DLD1 (cell line): ENCODE measurements around the gene TPRKB.
"Not testable (repeated sequence)": the region's sequence is repeated elsewhere in the genome, so short reads cannot be mapped to it uniquely, and the experiment has no call there.

Experiments used
- in situ Hi-C: cut with HindIII; loops from 2 replicates; pipeline ENCODE4 v1.10.0; 2017; ENCODE audit warnings: low sequenced_read_pairs

Gene TPRKB

GRCh38 chr2:73736855-73737779, at the start of gene TPRKB:
TSS of gene TPRKB (minus strand) at chr2:73737345. CDS start at chr2:73734569, 2,776 bp downstream.
- in situ Hi-C loops, result no loop called here

GRCh38 chr2:73783883-73784282, 46.7 kb upstream of the TPRKB start, which contains the start of gene C2orf78:
TSS of gene C2orf78 (plus strand) at chr2:73784183. CDS start at chr2:73784310, 127 bp downstream.
- in situ Hi-C loops, result not testable (repeated sequence)

GRCh38 chr2:73783402-73783801, 46.3 kb upstream of the TPRKB start:
- in situ Hi-C loops, result not testable (repeated sequence)

- in situ Hi-C loops, result no loop called here
Measured at GRCh38 chr2:73780237-73780582, 43.1 kb upstream of the TPRKB start.

- in situ Hi-C loops, result no loop called here
Measured at GRCh38 chr2:73779467-73780236, 42.5 kb upstream of the TPRKB start, which contains the start of gene DUSP11. TSS of gene DUSP11 (minus strand) at chr2:73780103. CDS start at chr2:73779974, 129 bp downstream.

- in situ Hi-C loops, result not testable (repeated sequence)
Measured at GRCh38 chr2:73778867-73779466, 41.8 kb upstream of the TPRKB start.

GRCh38 chr2:73776869-73777519, 39.8 kb upstream of the TPRKB start:
- in situ Hi-C loops, result no loop called here

- in situ Hi-C loops, result no loop called here
Measured at GRCh38 chr2:73776381-73776780, 39.2 kb upstream of the TPRKB start.

GRCh38 chr2:73772819-73773218, 35.7 kb upstream of the TPRKB start:
- in situ Hi-C loops, result no loop called here

- in situ Hi-C loops, result no loop called here
Measured at GRCh38 chr2:73770725-73771124, 33.6 kb upstream of the TPRKB start.

GRCh38 chr2:73766994-73767393, 29.8 kb upstream of the TPRKB start:
- in situ Hi-C loops, result no loop called here

GRCh38 chr2:73766349-73766748, 29.2 kb upstream of the TPRKB start:
- in situ Hi-C loops, result no loop called here

GRCh38 chr2:73764945-73765344, 27.8 kb upstream of the TPRKB start:
- in situ Hi-C loops, result no loop called here

GRCh38 chr2:73762571-73762970, 25.4 kb upstream of the TPRKB start:
- in situ Hi-C loops, result no loop called here

- in situ Hi-C loops, result no loop called here
Measured at GRCh38 chr2:73759904-73760303, 22.8 kb upstream of the TPRKB start.

- in situ Hi-C loops, result no loop called here
Measured at GRCh38 chr2:73759285-73759764, 22.2 kb upstream of the TPRKB start.

GRCh38 chr2:73754332-73754731, 17.2 kb upstream of the TPRKB start:
- in situ Hi-C loops, result not testable (repeated sequence)

- in situ Hi-C loops, result no loop called here
Measured at GRCh38 chr2:73749314-73749713, 12.2 kb upstream of the TPRKB start.

- in situ Hi-C loops, result no loop called here
Measured at GRCh38 chr2:73746877-73747208, 9.7 kb upstream of the TPRKB start.

- in situ Hi-C loops, result no loop called here
Measured at GRCh38 chr2:73746015-73746876, 9.1 kb upstream of the TPRKB start.
